Psoas muscle (tissue), 8 donors: ENCODE data around the gene DMBX1. TPM values are rescaled to one million over a fixed set of nuclear protein-coding genes. Genes with fewer than 3 reads are reported as not detected.

Source experiments
- ATAC-seq, 4 donors: fragments of 200-7000 bp; cut with Tn5 transposase; one replicate each; pipeline ENCODE4 v1.9.1; 2020; ENCODE audit warnings: moderate library complexity in 3 of 4, mild to moderate bottlenecking in 2 of 4
- DNase-seq, 2 donors: peaks; one replicate each; pipeline ENCODE4 v3.0.0-alpha.2; 2020
- H3K27ac ChIP-seq: fragments of 200-600 bp; one replicate; pipeline ENCODE4 v1.8.0; 2022
- H3K27me3 ChIP-seq, 3 donors: fragments of 200-600 bp in 1 of 3; one replicate each; pipeline versions ENCODE4 v1.6.1 to v1.8.0; 2013 to 2022; ENCODE audit warnings: low read length in 2 of 3, mild to moderate bottlenecking in 2 of 3, moderate library complexity in 1 of 3; ENCODE audit not compliant: insufficient read depth in 3 of 3
- H3K36me3 ChIP-seq, 2 donors: fragments of 200-600 bp in 1 of 2; one replicate each; pipeline versions ENCODE4 v1.6.1 to v1.8.0; 2013 to 2022; ENCODE audit warnings: low read depth in 1 of 2, mild to moderate bottlenecking in 1 of 2, moderate library complexity in 1 of 2; ENCODE audit not compliant: insufficient read depth in 1 of 2
- H3K4me1 ChIP-seq: fragments of 200-600 bp; one replicate; pipeline ENCODE4 v1.8.0; 2022
- H3K4me3 ChIP-seq: fragments of 200-600 bp; one replicate; pipeline ENCODE4 v1.8.0; 2022; ENCODE audit warnings: mild to moderate bottlenecking
- H3K9me3 ChIP-seq: fragments of 200-600 bp; one replicate; pipeline ENCODE4 v1.8.0; 2022
- WGBS, 3 donors: extraction: QIAGEN DNeasy Blood & Tissue Kit; methylation state at CpG; one replicate each; pipeline versions ENCODE4 v1.1.6 to v1.1.7; 2013; 5-methylcytosine and 5-hydroxymethylcytosine counted together
- intact Hi-C, 2 donors: fragments of 100-400 bp; cut with DNase I; formaldehyde crosslinking; loops; one replicate each; pipeline versions ENCODE4 v1.11.0 to v1.14.2; 2022
- polyA plus RNA-seq, 3 donors: library from polyadenylated mRNA; stranded (reverse); fragments of 200-250 nt; gene quantifications; one replicate each; pipeline ENCODE4 v1.2.3, GENCODE V29; 2013
- total RNA-seq, 4 donors: library from RNA; stranded (reverse); fragmentation: NEBNext Ultra II Directional in 2 of 4; extraction: Animal tissue kit (Norgen Biotek cat#: 25700) in 2 of 4; gene quantifications; one replicate each; pipeline versions ENCODE4 v1.2.1 to v1.2.4, GENCODE V29; 2021 to 2023
- TF ChIP-seq, protein P1 (sequence below): fragments of 200-600 bp; IDR thresholded peaks from one replicate; pipeline ENCODE4 v1.8.0; 2022; ENCODE audit warnings: antibody characterized with exemption
- donor health status: healthy with polysubstance abuse.
- donor health status: DM: no; HTN: no; CAD: no; lungs with moderate emphysema.
- donor health status: Bipolar disorder and iron deficiency.
- donor health status: healthy.
- donor health status: DM: yes; HTN: yes; CAD: no.
- donor health status: DM: no; HTN: no; CAD: no.
- donor health status: DM: no; HTN: no; CAD: no.
- donor health status: DM: yes; HTN: yes; CAD: no.

Gene DMBX1
- total and polyA plus RNA-seq, 7 donors, result not detected

DNA sequence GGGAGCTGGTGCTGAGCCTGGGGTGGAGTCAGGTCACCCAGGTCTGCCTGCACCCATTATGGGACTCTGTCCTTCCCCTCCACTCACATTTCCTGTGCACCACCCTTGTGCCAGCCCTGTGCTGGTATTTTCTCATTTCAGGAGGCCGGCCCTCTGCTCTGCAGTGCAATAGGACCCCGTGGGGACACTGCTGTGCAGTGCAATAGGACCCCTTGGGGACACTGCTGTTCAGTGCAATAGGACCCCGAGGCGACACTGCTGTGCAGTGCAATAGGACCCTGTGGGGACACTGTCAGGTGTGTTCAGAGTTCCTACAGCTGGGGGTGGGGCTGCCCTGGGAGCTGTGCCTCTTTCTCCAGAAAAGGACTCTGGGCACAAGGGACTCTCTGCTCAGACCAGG lies 36.2 kb upstream of the DMBX1 start:
- WGBS, 3 donors, result 45 to 59% (median 59%) methylated on average over 4 of the region's 4 CpGs
- no peak overlapping the region for H3K4me3 ChIP-seq
- peaks cover 0 to 34% (median 7%) of the 10 kb centered on the region in 3 donors for H3K27me3 ChIP-seq
- no peaks in the 10 kb centered on the region for H3K4me1 ChIP-seq
- TF ChIP-seq, protein P1, sequence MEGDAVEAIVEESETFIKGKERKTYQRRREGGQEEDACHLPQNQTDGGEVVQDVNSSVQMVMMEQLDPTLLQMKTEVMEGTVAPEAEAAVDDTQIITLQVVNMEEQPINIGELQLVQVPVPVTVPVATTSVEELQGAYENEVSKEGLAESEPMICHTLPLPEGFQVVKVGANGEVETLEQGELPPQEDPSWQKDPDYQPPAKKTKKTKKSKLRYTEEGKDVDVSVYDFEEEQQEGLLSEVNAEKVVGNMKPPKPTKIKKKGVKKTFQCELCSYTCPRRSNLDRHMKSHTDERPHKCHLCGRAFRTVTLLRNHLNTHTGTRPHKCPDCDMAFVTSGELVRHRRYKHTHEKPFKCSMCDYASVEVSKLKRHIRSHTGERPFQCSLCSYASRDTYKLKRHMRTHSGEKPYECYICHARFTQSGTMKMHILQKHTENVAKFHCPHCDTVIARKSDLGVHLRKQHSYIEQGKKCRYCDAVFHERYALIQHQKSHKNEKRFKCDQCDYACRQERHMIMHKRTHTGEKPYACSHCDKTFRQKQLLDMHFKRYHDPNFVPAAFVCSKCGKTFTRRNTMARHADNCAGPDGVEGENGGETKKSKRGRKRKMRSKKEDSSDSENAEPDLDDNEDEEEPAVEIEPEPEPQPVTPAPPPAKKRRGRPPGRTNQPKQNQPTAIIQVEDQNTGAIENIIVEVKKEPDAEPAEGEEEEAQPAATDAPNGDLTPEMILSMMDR, result no peak
- H3K36me3 ChIP-seq, result no peaks in the 10 kb centered on the region
- DNase-seq (no peak), ATAC-seq (no peak)
- H3K9me3 ChIP-seq, result no peaks in the 10 kb centered on the region
- intact Hi-C loops, result no loop called here
- no peak overlapping the region for H3K27ac ChIP-seq

DNA sequence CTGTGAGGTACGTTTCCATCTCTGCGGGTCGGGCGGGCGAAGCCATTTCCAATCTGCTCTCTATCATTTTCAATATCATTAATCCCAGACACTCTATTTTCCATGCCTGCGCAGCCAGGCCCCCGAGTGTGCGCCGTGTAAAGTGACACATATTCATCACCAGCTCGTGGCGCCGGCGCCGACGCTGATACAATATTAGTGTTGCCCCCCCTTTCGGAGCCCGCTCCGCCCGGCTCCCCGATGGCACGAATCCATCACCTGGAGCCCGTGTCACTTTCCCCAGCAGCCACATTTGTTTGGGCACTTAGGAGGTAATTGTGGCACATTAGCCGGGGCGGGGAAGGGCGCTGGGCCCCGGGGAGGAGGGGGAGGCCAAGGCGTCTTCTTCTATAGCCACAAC lies 33.7 kb upstream of the DMBX1 start:
- Histone ChIP-seq H3K27me3 (peaks cover 0 to 10% (median under 1%) of the 10 kb centered on the region in 3 donors), H3K4me3 (no peak overlapping the region), H3K36me3 (no peaks in the 10 kb centered on the region), H3K9me3 (no peaks in the 10 kb centered on the region), H3K4me1 (no peaks in the 10 kb centered on the region), H3K27ac (no peak overlapping the region)
- TF ChIP-seq, protein P1, result no peak
- no peak for ATAC-seq
- intact Hi-C loops, result no loop called here
- no peak for DNase-seq
- 86 to 87% (median 87%) methylated on average over 27 of the region's 27 CpGs for WGBS, 3 donors

DNA sequence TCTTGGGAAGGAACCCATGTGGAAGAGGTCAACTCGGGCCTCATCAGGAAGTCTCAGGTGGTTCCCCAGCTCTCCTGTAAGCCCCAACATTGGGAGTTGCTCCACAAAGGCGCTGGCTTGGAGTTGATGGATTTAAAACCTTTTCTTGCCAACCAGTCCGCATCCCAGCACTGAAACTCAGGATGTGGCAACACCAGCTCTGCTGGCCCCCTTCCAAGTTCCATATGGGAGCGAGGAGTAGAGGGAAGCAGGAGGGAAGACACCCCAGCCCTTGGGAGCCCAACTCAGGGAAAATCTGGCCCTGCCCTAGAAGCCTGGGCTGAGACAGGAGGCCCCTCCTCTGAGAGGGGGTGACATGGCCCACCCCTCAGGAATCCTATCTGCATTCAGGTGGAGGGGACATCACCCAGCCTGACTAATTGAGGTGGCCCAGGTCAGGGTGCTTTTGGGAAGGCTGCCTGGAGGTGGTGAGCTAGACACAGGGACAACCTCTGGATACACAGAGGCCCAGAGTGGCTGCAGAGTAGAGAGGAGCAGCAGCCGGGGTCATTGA lies 33.1 kb upstream of the DMBX1 start:
- H3K27me3 ChIP-seq, result peaks cover 0 to 9% (median 0%) of the 10 kb centered on the region in 3 donors
- H3K36me3 ChIP-seq, result no peaks in the 10 kb centered on the region

DNA sequence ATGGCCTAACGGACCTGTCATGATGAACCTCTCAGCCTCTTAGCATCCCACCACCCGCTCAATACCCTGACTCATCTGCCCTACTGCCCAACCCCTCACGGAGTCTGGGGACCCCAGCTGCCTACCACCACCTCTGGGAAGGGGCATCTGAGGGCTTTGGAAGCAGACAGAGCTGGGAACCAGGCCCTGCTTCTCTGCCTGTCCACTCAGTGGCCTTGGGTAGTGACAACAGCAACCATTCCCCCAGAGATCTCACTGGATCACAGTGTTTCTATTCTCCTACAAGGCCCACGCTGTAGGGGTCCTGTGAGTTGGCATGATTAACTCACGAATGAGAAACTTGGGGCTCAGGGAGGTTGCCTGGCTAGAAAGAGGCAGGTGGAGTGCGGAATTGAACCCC lies 32.5 kb upstream of the DMBX1 start:
- DNase-seq (no peak), ATAC-seq (no peak)
- H3K9me3 ChIP-seq, result no peaks in the 10 kb centered on the region
- no peak overlapping the region for H3K4me3 ChIP-seq
- H3K4me1 ChIP-seq, result no peaks in the 10 kb centered on the region
- H3K27ac ChIP-seq, result no peak overlapping the region
- 88 to 90% (median 89%) methylated on average over 6 of the region's 6 CpGs for WGBS, 3 donors
- H3K27me3 ChIP-seq, result peaks cover 0 to 9% (median 0%) of the 10 kb centered on the region in 3 donors
- TF ChIP-seq, protein P1, result no peak
- intact Hi-C loops, result no loop called here
- H3K36me3 ChIP-seq, result no peaks in the 10 kb centered on the region

More for the DNA sequence above, 33.1 kb upstream of the DMBX1 start:
- Histone ChIP-seq H3K4me3 (no peak overlapping the region), H3K9me3 (no peaks in the 10 kb centered on the region), H3K27ac (no peak overlapping the region), H3K4me1 (no peaks in the 10 kb centered on the region)
- TF ChIP-seq, protein P1, result no peak
- 73 to 82% (median 76%) methylated on average over 5 of the region's 5 CpGs for WGBS, 3 donors
- DNase-seq (no peak), ATAC-seq (no peak)
- intact Hi-C loops, result no loop called here

DNA sequence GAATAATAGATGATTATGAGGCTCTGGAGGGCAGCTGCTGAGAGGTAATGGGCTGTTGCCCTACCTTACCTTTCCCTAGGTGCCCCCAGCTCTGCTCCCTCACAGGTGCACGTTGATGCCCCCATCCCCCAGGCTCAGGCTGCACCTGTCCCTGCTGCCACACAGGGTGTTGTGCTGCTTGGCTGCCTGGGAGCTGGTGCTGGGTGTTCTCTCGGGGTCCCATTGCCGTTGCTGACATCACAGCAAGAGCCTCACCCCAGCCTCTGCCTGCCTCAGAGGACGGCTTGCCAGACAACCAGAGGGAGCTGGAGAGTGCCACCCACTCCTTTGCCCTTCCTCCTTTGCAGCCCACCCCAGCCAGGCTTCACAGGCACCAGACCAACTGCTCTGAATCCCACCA lies 31.4 kb upstream of the DMBX1 start:
- Histone ChIP-seq H3K36me3 (no peaks in the 10 kb centered on the region), H3K4me3 (no peak overlapping the region), H3K4me1 (no peaks in the 10 kb centered on the region), H3K27ac (no peak overlapping the region), H3K27me3 (peaks cover 0 to 6% (median 0%) of the 10 kb centered on the region in 3 donors), H3K9me3 (no peaks in the 10 kb centered on the region)
- 47 to 67% (median 63%) methylated on average over 4 of the region's 4 CpGs for WGBS, 3 donors
- no peak for ATAC-seq
- TF ChIP-seq, protein P1, result no peak
- intact Hi-C loops, result no loop called here
- DNase-seq, result peak in 1 of 2 donors; percentile 8
